Right lobe of liver (tissue), 4 donors: ENCODE data around the gene ZNF324.

ENCODE experiments used
- POLR2A ChIP-seq: fragments of 450-650 bp; IDR thresholded peaks from one replicate; pipeline ENCODE4 v1.6.1; 2017; ENCODE audit warnings: antibody characterized with exemption, mild to moderate bottlenecking
- TF ChIP-seq, protein P1 (sequence below), 4 donors: fragments of 200-600 bp in 3 of 4; fragments of 450-650 bp in 1 of 4; IDR thresholded peaks; one replicate each; pipeline versions ENCODE4 v1.5.1 to v1.8.0; 2016 to 2022; ENCODE audit warnings: antibody characterized with exemption in 4 of 4, mild to moderate bottlenecking in 2 of 4
- donor health status: DM: no; HTN: no; CAD: no.
- donor health status: DM: no; HTN: no; CAD: no.
- donor health status: DM: no; HTN: yes; CAD: no.

GRCh38 chr19:58510084-58510862 lies 43.4 kb downstream of the ZNF324 start:
- TF ChIP-seq, protein P1, sequence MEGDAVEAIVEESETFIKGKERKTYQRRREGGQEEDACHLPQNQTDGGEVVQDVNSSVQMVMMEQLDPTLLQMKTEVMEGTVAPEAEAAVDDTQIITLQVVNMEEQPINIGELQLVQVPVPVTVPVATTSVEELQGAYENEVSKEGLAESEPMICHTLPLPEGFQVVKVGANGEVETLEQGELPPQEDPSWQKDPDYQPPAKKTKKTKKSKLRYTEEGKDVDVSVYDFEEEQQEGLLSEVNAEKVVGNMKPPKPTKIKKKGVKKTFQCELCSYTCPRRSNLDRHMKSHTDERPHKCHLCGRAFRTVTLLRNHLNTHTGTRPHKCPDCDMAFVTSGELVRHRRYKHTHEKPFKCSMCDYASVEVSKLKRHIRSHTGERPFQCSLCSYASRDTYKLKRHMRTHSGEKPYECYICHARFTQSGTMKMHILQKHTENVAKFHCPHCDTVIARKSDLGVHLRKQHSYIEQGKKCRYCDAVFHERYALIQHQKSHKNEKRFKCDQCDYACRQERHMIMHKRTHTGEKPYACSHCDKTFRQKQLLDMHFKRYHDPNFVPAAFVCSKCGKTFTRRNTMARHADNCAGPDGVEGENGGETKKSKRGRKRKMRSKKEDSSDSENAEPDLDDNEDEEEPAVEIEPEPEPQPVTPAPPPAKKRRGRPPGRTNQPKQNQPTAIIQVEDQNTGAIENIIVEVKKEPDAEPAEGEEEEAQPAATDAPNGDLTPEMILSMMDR (IDR thresholded peaks at IDR 0.05), result no peak
- no peak for TF ChIP-seq POLR2A
